Raji (cell line): Measurements from ENCODE around the gene VCAN.

Experiments used
- POLR2A ChIP-seq: IDR thresholded peaks from 2 replicates; pipeline ENCODE4 v1.6.1; 2011; ENCODE audit warnings: low read depth, low read length, control low read depth; ENCODE audit not compliant: insufficient read depth

VCAN gene

DNA sequence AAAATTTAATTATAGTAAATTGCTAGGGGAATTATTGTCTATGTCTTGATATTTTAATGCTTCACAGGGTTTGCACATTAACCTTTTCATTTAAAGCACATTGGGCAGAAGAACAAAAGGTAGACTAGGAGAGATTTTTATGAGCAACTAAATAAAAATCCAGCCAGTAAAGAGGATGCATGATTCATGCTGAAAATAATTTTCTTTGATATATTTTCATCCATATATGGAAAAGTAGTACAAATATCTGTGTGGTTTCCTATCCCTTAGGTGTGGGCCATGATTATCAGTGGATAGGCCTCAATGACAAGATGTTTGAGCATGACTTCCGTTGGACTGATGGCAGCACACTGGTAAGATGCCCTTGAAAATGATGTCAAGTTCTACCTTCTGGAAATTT is 83.1 kb downstream of the VCAN start:
- TF ChIP-seq POLR2A = no peak

DNA sequence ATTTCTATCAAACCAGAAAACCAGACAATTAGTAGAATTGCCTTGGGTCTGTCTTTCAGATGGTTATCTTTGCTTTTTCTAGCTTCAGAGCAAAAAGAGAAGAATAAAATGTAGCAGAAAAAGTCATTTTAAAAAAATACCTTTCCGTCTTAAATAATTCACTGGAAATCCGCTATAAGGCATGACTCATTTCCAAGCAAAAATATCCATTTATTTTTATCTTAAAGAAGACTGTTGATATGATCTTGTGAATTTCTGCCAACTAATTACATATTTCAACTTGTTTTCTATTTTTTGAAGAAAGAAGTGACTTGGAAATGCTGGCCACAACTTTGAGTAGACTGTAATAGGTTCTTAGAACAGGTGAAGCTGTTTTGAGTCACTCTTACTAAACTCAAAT is 83.7 kb downstream of the VCAN start:
- TF ChIP-seq POLR2A = no peak

DNA sequence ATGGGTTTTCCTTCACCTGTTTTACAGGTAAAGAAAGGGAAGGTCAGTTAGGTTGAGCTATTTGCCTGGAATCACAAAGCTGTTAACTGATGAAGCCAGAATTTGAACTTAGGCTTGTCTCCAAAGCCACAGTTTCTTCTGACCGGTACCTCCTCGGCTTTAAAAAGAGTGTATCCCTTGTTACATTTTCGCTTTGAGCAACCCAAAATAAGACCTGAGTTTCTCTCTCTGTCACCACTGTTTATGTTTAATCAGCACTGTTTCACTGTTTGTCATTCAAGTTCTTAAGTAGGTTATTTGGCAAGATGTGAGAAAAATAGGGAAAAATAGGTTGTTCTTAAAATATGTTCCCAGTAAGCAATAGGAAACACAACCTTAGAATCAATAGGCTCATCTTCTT is 84.6 kb downstream of the VCAN start:
- TF ChIP-seq POLR2A = no peak

DNA sequence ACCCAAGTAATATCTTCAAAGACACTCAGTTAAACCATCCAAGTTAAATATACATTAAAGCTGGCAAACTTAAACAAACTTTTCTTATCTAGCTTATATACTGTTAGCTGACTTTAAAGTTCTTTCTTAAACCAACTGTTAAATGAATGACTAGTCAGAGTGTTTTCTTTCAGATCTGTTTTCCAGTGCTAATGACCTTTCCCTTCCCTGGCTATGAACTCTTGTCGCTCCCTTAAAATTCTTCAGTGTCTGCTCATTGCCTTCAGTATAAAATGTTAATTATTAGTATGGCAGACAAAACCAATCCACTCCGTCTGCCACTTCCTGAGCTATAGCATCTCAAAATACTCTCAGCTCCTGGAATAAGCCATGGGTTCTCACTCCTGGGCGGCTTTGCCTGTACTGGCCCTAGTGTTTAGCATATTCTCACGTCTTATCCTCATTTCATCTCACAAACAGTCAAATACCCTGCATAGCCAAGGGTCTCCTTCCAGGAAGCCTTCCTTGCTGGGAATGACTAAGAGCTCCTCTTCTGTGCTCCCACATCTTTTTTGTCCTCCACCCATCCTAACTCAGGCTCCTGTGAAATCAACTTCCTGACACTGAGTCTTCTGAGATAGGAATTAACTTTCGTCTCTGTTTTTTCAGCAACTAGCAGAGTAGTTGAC is 87.7 kb downstream of the VCAN start:
- no peak for TF ChIP-seq POLR2A

DNA sequence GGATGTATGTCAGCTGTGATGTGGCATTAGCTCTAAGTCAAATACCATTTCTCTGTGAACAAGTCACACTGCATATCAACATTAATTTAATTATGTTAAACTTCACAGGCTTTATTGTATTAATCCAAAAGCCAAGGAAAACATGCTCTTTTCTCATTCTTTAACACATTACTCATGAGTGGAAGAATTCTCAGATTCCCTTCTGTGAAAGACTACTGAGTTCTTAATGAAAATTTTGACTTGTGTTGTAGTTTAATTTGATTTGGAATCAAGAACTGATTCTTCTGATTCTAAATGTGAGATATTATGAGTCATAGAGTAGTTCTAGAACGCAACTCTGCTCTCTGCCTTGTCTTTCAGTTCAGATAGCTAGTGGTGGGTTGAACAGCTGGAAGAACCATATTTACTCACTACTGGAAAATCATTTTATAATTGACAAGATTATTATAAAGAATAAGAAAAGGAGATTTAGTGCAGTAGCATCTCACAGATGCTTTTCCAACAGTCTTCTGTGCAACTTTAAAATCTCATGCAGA is 90.6 kb downstream of the VCAN start:
- TF ChIP-seq POLR2A = no peak

DNA sequence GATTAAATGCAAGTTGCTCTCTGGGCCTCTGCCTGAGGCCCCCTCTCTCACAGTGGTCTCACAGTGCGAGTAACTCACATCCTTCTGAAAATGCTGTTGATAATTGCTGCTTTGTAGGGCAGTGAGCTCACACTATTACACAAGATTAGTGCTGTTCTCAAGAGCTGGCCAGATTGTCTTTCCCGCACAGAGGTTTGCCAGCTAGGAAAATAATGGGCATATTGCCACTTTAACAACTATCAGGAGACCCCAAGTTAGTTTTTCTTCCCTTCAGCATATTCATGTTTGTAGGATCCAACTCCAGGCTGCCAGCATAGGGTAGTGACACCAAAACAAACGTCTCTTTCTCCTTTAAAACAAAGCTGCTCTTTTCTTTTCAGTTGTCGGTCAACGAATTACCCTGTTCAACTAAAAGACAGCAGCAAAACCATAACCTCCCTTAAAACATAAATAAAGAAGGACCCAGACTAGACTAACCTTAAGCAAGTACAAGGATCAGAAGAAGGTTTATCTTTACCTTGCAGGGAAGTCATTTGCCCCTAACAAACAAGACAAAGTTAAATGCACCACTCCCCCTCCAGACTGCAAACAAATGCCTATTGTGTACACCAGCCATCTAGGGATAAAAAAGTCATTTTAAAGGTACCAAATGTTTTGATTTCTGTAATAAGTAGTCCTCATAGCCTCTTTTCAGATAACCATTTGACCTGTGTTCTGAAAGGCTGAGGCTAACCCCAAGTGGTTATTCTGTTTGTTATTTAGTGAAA is 91.4 kb downstream of the VCAN start:
- no peak for TF ChIP-seq POLR2A

DNA sequence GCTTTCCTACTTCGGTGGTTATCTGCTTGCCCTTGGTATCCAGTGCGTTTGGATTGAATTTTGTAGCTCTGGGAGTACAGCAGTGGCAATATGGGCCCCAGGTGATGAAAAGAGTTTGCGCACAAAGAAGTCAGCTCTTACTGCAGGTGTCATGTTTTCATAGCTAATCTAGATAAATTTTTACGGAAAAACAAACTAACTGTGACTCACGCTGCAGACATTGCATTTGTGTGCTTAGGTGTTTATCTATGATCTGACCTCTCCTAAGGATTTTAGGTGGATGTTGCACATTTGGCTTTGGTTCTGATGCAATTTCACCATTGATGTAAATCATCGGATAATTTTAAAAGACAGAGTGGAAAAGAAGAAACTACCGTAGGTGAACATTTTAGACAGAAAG is 92.1 kb downstream of the VCAN start:
- TF ChIP-seq POLR2A = no peak

DNA sequence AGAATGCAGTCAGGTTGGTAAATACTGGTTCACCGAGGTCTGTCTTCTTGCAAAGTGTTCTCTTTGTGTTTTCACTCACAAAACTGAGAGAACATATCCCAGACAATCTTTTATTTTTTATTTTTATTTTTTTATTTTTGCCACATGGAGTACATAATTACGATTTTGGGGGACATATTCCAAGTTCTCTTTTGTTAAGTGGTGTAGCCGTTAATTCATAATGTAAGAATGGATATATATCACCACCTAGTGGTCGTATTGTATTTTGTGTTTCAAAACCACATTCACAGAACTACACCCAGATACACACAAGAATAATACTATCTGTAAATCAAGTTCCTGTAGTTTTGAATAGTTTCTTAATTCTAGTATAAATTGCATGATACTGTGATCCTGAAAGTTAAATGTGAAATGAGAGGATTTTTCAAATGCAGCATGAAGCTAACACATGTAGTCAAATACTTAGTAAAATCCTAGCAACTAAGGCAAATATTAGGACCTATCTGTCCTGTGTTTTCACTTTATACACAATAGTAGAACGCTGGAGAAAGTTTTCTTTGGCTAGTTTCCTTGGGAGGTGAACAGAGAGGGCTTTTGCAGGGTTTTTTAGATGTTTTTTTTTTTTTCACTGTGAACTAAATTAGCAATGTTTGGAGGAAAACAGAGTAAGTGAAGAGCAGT is 92.7 kb downstream of the VCAN start:
- TF ChIP-seq POLR2A = no peak

DNA sequence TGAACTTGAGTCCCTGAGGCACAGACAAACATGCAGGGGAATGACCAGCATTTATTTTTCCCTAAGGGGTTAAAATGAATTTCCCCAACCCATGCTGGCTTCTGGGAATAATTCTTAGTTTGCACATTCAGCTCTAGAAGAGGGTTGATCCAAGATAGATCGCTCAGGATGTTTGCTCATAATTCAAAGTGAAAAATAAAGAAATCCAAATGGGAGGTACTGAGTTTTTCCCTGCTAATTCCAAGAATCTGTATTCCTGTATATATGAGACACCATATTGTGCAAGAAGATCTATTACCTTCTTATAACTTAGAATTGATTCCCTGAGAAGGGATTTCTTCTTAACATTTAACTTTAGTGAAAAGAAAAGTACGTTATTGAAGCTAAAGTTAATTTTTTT is 96.2 kb downstream of the VCAN start:
- no peak for TF ChIP-seq POLR2A

DNA sequence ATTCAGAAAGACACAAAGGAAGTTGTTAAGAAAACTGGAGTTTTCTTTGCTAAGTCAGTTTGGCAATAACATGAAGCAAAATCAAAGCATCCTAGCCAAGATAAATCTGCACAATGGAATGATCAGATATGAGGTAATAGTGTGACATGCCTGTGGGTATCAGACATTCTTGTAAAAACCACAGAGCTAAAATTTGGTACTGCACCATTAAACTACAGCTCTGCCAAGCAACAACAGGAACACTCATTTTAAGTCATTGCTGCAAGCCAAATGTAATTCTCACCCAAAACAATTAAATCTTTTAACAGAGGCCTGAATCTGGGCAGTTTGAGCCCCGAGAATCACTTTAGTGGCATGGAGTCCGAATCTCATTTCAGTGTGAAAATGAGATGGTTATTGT is 96.6 kb downstream of the VCAN start:
- TF ChIP-seq POLR2A = no peak

DNA sequence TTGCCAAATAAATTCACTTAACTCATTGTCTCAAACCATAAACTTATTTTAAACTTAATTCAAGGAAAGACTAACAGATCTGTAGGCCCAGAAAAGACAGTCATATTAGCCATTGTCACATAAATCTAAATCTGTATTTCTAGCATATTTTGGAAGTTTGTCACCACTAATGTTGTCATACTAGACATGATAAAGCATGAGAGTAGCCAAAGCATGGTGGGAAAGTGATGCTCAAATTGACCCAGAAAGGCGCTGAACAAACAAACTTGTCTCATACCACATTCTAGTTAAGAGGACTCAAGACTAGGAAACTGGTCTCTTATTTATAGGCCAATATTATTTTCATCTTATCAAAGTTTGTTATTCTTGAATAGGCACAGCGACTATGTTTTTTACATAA is 99.4 kb downstream of the VCAN start:
- TF ChIP-seq POLR2A = no peak

DNA sequence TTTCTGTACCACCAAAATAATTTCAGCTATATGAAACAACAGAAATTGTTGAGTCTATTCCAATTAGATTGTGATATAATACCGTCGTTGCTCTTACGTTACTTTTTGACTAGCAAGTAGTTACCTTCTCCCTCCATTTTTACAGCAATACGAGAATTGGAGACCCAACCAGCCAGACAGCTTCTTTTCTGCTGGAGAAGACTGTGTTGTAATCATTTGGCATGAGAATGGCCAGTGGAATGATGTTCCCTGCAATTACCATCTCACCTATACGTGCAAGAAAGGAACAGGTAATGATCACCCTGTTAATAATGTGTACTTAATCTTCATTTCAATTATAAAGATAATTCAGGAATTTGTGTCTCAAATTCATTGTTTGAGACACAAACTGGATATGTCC is 100.7 kb downstream of the VCAN start:
- no peak for TF ChIP-seq POLR2A

DNA sequence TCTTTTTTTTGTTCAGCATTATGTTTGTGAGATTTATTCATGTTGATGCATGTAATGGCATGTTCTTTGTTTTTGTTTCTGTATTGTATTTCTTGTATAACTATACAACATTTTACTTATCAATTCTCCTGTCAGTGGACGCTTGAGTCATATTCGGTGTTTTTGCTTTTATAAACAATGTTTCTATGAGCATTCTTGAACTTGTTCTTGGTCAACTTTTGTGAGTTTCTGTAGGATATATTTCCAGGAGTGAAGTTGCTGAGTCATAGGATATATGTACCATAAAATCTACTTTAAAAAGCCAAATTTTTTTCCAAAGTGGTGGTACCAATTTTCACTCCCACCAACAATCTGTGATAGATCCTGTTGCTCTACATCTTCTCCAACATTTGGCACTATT is 104.8 kb downstream of the VCAN start:
- no peak for TF ChIP-seq POLR2A

DNA sequence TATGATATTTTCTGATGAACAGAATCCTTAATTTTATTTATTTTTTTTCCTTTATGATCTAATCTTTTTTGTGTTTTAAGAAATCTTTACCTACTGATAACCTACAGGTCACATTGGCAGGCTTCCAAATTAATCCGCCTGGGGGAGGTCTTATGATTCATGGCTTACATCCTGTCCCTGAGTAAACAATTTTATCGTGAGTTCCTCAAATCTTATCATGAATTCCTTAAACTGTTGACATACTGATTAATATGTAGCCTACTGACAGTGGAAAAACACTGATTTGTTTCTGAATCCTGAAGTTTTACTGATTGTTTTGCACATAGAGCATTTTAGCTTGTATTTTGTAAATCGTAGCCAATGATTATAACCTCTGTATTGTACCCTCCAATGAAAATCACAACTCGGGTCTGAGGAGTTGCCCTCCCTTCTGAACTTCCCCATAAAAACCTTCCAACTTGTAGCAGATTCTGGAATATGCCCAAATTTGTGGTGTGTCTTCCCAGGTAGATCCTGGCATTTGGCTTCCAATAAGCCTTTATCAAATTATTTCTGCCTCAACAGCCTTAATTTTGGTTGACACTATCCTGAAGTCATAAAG is 105.6 kb downstream of the VCAN start:
- TF ChIP-seq POLR2A = no peak

DNA sequence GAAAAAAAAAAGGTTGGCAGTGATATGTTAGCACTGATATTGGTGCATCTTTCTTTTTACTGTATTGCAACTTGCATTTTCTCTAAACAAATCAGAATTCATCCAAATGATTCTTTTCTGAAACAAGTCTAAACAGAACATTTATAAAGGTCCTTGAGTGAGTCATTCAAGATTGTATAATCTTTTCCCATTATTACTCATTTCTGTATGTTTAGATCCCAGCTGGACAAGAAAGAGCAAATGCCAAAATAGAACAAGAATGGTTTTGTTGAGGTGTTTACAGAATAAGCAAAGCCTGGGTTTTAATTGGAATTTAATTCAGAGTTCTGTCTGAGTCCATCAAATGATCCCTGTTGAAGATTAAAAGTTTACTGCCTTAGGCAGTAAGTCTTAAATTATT is 112.3 kb downstream of the VCAN start:
- TF ChIP-seq POLR2A = no peak
